Suprapubic skin (tissue), 3 donors: ENCODE data around the gene ORC3.

Source experiments
- POLR2AphosphoS5 ChIP-seq, 3 donors: sonication (generic); formaldehyde crosslinking; IDR thresholded peaks; one replicate each; pipeline ENCODE4 v1.6.1; 2017; ENCODE audit warnings: antibody characterized with exemption in 3 of 3
- TF ChIP-seq, protein P1 (sequence below), 2 donors: fragments of 200-600 bp in 1 of 2; fragments of 450-650 bp in 1 of 2; sonication (generic) in 1 of 2; IDR thresholded peaks; one replicate each; pipeline ENCODE4 v1.5.1; 2016 to 2019; ENCODE audit warnings: antibody characterized with exemption in 2 of 2, mild to moderate bottlenecking in 1 of 2, moderate library complexity in 1 of 2

DNA sequence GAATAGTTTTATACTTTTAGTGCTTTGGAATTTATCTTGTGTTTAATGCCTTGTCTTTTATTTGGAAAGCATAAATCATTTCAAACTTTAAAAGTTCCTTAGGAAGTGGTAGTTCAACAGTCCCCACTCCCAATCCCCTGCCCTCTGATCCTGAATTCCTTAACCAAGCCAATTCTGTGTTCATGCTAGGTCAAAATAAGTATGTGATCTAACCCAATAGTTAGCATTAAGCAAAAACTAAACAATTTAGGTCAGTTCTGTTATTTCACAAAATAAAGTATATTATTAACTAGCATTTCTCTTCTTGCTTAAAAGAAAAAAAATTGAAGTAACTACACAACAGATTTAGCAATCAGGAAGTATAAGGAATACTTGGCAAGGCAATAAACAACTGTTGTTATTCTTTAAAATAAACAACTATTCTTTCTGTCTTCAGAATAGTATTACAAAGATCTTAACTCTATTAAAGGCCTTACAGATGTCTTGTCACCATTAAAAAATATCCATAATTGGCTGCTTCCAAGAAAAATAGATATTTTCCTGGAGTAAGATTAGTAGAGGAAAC is 75.1 kb downstream of the ORC3 start:
- TF ChIP-seq, protein P1, sequence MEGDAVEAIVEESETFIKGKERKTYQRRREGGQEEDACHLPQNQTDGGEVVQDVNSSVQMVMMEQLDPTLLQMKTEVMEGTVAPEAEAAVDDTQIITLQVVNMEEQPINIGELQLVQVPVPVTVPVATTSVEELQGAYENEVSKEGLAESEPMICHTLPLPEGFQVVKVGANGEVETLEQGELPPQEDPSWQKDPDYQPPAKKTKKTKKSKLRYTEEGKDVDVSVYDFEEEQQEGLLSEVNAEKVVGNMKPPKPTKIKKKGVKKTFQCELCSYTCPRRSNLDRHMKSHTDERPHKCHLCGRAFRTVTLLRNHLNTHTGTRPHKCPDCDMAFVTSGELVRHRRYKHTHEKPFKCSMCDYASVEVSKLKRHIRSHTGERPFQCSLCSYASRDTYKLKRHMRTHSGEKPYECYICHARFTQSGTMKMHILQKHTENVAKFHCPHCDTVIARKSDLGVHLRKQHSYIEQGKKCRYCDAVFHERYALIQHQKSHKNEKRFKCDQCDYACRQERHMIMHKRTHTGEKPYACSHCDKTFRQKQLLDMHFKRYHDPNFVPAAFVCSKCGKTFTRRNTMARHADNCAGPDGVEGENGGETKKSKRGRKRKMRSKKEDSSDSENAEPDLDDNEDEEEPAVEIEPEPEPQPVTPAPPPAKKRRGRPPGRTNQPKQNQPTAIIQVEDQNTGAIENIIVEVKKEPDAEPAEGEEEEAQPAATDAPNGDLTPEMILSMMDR (IDR thresholded peaks at IDR 0.05): no peak
- TF ChIP-seq POLR2AphosphoS5 (IDR thresholded peaks at IDR 0.05): no peak
